Measurements from ENCODE around the gene LRRC3. TPM values are rescaled to one million over a fixed set of nuclear protein-coding genes. Genes with fewer than 3 reads are reported as not detected.

Gene LRRC3
- total RNA-seq, 1 donor from 2014 or later, result 3.1 TPM

DNA sequence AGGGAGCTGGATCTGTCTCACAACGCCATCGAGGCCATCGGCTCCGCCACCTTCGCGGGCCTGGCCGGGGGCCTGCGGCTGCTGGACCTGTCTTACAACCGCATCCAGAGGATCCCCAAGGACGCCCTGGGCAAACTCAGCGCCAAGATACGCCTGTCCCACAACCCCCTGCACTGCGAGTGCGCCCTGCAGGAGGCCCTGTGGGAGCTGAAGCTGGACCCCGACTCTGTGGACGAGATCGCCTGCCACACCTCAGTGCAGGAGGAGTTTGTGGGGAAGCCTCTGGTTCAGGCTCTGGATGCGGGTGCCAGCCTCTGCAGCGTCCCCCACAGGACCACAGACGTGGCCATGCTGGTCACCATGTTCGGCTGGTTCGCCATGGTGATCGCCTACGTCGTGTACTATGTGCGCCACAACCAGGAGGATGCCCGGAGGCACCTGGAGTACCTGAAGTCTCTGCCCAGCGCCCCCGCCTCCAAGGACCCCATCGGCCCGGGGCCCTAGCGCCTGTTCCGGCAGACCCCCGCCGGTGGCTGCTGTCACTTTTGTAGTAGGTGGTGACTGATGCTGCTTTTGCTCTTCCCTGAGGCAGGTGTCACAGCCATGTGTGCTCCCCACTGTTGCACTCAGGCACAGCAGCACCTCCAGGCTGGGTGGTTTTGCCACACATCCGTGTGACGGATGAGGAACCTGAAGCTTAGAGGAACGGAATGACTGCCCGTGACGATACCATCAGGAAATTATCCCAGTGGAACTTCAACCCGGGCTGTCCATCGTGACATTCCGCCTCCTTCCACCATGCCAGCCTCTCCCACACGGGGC is 1.8 kb downstream of the LRRC3 start:
- DNase-seq (ENCODE audit: low read depth), result no peak

DNA sequence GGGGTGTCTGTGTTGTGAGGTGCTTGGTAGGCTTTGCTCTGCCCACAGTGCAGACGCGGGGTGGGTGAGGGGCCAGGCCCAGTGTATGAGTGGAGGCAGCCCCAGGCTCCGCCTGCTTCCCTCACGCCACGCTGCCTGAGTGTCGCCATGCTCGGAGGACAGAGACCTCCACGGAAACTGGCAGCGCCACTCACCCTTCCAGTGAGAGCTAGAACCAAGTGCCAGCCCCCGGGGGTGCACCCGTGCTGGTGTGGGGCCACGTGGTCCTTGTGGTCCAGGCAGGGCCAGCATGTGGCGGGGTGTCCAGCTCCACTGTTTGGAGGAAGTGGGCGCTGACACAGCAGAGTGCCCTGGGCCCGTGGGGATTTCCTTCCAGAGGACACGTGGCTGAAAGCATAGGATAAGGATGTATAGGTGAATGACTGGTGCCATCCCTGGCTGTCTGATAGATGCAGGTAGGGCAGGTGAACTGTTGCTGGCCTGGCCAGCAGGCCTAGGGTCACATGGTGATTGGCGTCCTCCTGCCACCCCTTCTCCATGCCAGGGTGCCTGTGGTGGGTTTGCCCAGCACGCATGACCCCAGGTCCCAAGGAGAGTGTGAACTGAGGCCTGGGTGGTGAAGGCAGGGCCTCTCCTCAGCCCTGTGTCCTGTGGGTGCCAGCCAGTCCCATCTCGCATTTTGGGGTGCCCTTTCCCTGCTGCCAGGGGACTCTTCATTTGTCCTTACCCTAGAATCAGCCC is 3.8 kb downstream of the LRRC3 start:
- no peak for DNase-seq (ENCODE audit: low read depth)

DNA sequence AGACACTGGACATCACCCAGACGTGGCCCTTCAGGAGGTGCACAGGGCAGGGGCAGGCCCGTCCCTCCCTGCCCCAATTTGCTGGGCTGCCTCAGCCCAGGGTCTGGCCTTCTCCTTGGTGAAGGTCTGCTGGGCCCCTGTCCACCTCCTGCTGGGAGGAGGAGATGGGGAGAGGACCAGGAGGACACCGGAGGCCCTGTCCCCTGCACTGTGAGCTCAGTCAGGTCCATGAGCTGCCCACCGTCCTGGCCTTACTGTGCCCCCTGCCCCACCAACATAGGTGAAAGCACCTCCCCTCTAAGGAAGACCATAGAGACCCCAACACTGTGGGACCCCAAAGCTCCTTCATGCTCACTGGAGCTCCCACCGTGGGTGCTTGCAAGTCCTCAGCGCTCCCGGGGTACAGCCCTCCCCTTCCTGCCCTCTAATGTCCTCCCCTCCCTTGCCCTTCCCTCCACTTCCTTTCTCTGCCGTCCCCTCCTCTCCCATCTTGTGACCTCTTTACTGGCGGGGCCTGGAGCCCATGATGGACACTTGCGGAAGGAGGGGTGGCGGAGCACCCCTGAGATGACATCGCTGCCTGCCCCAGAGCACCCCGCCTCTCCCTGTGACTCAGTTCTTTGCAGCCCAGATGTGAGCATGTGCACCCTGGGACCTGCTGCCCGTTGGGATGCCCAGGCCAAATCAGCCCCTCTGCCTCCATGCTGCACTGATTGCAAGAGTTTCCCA is 4.6 kb downstream of the LRRC3 start:
- no peak for DNase-seq (ENCODE audit: low read depth)

DNA sequence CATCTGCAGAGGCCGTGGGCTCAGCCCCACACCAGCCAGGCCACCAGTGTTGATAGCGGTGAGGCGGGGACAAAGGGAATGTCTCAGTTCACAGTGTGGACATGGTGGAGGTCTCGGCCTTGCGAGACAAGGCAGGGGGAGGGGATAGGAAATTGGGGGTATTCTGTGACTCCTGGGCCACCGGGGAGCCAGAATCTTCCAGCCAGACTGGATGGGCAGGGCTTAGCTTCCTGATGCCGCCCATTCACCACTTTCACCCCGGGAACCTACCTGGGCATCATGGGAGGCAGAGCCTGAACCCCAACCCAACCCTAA is 5.1 kb downstream of the LRRC3 start:
- no peak for DNase-seq (ENCODE audit: low read depth)

DNA sequence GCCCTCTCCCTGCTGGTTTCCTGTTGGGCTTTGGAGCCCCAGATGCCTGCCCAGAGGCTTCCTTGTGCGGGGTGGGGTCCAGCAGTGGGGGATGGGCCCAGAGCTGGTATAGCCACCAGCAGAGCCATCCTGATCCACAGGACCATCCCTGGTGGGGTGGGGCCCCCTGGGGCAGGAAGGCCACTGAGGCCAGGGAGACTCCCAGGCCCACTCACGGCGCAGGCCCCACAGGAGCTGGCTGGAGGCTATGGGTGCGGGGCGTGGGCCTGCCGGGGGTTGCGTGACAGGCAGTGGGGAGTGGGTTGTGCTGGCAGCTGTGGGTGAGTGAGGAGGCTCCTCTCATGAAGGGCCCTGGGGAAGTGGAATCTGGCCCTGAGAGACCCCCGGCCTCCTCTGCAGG is 5.7 kb downstream of the LRRC3 start:
- no peak for DNase-seq (ENCODE audit: low read depth)

DNA sequence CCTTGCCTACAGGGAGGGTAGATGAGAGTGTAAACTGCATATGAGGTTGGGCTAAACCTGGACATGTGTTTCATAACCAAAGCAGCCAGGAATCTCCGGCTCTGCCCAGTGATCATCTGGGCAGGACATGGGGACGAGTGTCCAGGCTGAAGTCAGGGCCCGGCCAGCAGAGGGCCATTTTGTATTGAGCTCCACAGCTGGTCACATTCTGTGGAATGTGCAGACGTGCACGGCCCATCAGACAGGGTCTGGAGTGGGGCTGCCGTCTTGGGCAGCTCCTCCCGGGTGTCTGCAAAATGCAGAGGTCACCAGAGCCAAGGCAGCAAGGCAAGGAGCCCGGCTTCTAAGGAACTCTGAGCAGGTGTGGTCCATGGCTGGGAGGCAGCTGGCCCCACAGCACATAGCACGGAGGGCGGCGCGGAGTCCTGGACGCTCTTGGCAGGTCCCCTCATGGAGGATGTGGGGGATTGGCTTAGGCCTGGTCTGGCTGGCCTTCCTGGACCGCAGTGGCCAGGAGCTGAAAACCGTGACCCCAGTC is 6.2 kb downstream of the LRRC3 start:
- DNase-seq (ENCODE audit: low read depth), result no peak

DNA sequence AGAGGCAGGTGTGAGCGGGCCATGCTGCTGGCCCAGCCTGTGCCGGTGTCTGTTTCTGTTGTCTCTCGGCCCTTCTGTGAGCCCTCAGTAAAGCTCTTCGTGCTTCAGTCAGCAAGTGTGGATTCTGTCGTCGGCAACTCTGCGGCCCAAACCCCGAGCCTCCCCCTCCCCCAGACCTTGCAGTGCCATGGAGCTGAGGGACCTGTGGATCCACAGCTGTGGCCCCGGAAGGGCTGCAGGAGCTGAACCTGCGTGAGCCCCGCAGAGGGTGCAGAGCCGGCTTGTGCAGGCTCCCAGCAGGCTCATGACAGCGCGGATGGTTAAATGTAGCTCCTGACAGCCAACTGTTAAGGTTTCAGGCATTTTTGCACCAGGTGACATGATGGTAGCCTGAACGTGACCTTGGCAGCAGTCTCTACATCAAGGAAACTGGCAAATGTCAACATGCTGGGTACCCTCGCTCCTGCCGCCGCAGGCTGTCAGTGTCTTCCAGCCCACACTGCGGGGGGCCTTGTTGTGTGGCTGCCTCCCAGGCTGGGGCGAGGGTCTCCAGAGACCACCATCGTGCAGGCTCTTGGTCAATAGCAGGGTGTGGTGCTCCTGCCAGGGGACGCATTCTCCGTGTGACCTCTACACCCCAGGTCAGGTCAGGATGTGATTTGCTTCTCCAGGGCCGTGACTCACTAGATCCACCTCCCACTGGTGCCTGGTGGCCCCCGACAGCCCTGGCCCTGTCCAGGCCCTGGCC is 7.0 kb downstream of the LRRC3 start:
- no peak for DNase-seq (ENCODE audit: low read depth)

DNA sequence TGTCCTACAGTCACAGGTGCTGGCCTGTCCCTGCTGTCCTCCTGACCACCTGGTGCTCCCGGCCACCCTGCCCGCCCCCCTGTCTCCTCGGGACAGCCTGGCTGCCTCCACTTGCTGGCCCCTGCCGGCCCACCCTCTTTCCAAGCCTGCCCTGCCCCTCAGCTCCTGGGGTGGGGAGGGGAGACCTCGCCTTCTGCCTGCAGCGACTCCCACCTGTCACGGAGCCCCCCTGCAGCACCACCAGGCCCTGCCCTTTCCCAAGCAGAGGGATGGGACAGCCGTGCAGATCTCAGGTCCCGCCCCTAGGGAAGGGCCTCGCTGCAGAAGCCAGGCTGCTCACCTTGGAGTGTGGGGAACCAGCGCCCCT is 7.5 kb downstream of the LRRC3 start:
- no peak for DNase-seq (ENCODE audit: low read depth)

DNA sequence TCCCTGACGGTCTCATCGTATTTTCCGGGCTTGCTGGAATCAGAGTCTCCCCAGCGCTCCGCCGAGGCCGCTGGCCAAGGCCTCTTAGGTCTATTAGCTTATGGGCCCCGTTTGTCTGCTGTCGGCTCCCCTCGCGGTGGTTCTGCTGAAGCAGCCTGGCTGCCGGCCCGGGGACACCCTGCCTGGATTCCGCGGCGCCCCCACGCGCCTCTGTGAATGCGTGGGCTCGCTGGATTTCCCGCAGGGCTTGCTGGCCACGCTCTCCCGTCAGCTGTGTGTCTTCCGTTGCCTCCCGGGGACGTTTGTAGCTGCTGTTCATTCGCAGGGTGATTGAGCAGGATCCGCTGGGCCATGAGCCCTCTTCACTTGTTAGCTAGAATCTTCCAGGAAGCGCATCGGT is 8.4 kb downstream of the LRRC3 start:
- no peak for DNase-seq (ENCODE audit: low read depth)

DNA sequence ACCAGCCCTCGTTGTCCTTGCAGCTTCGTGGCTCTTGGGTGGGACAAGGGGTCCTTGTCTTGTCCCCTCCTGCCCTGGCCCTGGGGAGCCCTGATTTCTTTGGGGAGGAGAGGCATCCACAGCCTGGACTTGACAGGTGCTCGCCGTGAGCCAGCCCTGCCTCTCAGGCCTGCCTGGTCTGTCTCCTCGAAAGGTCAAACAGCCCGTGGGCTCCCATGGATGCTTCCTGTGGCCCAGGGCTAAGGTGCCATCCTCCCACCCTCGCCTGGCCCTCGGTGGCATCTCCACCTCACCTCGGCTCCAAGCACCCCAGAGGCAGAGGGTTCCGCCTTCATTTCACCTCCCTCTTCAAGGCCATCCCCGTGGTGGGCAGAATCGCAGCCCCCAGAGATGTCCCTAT is 9.0 kb downstream of the LRRC3 start:
- DNase-seq (ENCODE audit: low read depth), result no peak

DNA sequence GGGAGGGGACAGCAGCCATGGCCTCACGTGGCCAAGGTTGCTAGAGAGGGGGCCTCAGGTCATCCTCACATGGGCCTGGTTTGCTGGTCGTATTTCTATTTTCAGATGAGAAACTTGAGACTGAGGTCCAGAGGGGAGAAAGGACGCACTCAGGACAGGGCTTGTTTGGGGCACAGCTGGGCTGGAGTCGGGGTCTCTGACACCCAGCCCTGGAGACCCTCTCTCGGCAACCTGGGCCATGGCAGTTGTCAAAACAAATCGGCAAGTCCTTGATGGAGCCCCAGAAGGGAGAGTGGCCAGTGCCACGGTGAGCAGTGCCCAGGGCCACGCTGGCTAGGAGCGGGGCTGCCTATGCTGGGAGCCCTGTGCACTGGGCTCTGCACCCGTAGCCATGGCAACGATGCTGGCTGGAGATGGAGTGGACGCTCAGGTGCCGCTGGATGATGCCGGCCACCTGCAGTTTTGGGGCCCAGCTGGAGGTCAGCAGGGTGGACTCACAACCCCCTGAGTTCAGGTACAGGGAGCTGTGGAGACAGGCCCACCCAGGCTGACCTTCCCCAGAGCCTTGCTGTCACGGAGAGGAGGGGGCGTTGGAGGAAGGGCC is 11.1 kb downstream of the LRRC3 start:
- DNase-seq (ENCODE audit: low read depth), result no peak

DNA sequence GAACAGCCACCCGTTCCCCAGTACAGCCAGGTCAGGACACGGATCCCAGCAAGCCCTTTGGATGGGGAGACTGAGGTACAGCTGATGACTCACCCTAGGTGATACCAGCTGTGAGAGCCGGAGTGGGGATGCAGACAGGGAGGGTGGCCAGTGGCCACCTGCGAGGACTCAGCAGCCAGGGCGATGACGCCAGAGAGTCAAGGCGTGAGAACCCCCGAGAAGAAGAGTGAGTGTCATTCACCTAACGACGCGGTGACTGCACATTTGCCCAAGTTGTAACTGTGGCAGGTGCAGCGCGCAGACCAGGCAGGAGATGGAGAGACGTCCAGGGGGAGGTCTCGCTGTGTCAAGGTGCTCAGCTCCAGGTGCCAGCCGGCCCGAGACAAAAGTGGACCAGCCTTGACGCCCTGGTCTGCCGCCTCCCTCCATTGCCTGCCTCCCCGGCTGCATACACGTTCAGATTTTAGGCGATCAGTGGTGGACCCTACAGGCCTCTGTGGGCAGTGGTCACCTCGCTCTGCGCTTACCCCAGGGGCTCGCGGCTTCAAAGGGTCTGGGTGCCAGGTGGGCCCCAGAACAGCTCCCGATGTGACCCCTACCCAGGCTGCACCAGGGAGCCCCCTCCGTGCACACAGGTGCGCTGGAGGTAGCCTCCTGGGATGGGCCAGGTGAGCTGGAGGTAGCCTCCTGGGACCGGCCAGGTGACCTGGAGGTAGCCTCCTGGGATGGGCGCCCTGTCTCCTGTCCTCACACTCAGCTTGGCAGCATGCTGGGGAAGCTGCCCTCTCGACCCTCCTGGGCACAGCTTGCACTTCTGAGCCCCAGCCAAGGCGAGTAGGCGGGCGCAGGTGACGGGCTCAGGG is 11.9 kb downstream of the LRRC3 start:
- no peak for DNase-seq (ENCODE audit: low read depth)

DNA sequence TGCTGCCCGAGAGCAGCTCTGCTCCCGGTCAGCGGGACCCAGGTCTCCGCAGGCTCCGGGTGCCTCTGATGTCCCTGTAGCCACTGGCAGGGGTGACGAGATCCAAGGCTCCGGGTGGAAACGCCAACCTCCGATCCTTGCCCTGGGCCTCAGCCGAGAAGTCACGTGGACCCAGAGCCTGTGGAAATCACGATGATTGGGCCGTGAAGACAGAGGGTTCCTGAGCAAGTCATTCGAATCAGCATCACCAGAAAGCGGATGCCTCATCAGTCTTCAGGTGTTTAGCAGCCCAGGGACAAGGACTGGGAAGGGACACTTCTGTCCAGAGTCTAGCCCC is 12.5 kb downstream of the LRRC3 start:
- DNase-seq (ENCODE audit: low read depth), result no peak

DNA sequence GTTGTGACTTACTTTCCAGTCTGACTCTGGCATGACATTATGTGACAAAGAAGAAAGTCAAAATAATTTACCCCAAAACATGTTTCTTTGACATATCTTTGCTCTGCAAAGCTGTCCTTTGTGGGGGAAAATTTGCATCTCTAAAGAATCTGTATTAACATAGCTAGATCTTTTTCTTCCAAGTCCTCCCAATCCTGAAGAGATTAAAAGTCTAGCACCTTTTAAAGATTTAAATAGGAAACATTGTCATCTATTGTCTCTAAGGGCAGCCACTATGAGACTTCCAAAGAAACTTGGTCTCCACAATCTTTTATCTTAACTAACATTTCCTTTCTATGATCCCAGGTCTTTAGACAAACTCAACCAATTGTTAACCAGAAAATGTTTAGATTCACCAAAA is 16.0 kb downstream of the LRRC3 start:
- DNase-seq (ENCODE audit: low read depth), result no peak

DNA sequence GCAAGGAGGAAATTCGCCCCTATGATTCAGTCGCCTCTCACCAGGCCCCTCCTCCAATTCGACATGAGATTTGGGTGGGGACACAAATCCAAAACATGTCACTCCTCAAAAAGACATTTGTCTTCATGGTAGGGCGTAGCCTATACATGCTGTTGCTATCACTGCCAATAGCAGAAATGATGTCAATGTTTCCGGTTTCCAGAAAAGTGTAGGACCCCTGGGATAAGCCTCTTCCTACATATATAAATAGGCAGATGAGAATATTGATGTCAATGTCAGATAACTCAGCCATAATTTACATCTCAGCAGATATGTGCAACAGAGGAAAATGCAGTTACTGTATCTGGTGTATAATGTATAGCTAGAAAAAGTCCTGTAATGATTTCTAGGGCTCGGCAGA is 16.7 kb downstream of the LRRC3 start:
- no peak for DNase-seq (ENCODE audit: low read depth)

DNA sequence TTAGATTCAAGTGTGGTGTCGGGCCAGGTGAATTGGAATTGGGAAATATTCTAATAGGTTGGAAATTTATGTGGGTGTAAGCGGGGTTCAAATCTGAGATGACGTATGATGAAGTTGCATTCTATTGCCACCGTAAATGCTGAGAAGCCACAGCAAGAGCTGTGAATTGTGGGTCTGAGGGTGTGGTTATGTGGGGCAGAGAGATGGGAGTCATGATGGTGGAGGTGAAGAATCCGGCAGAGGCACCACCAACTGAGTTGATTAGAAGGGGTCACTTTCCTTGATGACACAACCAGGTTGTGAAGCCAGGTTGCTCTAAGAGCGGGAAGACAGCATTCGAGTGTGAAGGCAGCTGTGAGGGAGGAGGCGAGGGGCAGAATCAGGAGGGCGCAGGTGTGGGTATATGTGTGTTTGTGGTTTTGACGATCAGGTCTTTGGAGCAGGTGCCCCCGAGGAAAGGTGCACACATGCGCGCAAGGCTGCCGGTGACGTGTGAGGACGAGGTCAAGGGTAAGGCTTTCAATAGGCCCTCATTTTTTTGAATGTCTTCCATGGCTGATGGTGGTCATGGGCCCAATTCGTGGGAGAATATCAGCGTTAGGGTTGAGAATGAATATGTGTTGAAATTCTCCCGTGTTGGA is 18.7 kb downstream of the LRRC3 start:
- DNase-seq (ENCODE audit: low read depth), result no peak

DNA sequence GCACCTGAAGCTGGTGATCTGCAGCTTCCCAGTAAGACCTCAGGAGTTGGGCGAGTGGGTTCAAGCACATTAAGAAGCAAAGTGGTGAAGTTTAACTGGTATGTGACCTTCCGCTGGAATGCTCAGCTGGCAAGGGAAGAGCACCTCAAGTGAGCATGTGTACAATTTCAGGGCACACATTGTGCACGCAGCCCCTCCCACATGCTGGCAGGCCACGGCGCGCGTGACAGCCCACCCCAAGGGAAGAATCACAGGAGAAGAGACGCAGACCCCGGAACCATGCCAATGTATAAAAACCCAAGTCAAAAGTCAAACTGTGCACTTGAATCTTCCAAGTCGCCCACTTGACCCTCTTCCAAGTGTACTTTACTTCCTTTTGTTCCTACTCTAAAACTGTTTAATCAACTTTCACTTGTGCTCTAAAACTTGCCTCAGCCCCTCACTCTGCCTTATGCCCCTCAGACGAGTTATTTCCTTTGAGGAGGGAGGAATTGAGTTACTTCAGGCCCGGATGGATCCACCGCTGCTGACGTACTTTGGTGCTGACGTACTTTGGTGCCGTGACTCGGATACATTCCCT is 20.0 kb downstream of the LRRC3 start:
- no peak for DNase-seq (ENCODE audit: low read depth)

DNA sequence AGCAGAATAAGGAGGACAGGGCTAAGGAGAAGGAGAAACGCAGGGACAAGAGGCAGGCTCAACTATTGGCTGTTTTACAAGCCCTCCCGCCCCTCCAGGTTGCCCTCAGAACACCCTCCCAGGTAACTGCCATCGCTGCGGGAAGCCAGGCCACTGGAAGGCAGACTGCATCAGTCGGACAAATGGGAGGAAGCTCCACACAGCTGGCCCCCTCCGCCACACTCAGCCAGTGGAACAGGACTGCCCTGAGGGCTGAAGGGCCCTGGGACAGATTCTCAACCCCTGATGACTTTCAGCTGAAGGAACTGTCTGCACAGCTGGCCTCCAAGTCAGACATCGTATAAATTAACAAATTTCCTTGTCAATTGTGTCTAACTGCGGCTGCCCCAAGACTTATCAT is 21.8 kb downstream of the LRRC3 start:
- DNase-seq (ENCODE audit: low read depth), result no peak

DNA sequence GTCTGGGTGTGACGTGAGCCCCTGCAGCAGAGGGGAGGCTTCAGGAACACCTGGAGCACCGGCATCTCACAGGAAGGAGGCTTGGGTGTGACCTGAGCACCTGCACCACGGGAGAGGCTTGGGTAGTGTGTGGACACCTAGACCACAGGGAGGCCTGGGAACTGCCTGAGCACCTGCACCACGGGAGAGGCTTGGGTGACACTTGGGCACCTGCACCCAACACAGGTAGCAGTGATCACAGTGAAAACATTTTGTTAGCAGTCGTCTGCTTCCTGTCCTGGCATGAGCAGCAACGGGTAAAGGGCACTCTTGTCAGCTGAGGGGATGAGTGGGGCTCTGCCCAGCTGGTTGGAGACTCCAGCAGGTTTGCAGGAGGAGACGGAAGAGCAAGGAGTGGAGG is 22.4 kb downstream of the LRRC3 start:
- no peak for DNase-seq (ENCODE audit: low read depth)
